ENCODE measurements around the gene GOPC.
"Not testable (repeated sequence)": the region's sequence is repeated elsewhere in the genome, so short reads cannot be mapped to it uniquely, and the experiment has no call there.

Gene GOPC

GRCh38 chr6:117602151-117602898 is at the start of gene GOPC:
TSS of gene GOPC (minus strand) at chr6:117602511. CDS start at chr6:117602288, 223 bp downstream.
- peak; percentile 84 for DNase-seq

- DNase-seq: not testable (repeated sequence)
These were observed 49.7 kb upstream of the GOPC start for GRCh38 chr6:117651984-117652383.

- DNase-seq: no peak
These were observed 40.7 kb upstream of the GOPC start for GRCh38 chr6:117642976-117643375.

- DNase-seq: no peak
These were observed 35.5 kb upstream of the GOPC start for GRCh38 chr6:117637770-117638169.

- no peak for DNase-seq
These were observed 26.9 kb upstream of the GOPC start for GRCh38 chr6:117629119-117629660.

- DNase-seq: no peak
These were observed 25.2 kb upstream of the GOPC start for GRCh38 chr6:117627533-117627932.

GRCh38 chr6:117624869-117625481 is 22.7 kb upstream of the GOPC start:
- DNase-seq: no peak

GRCh38 chr6:117619178-117619577 is 16.9 kb upstream of the GOPC start:
- no peak for DNase-seq

GRCh38 chr6:117617210-117618035 is 15.1 kb upstream of the GOPC start:
- DNase-seq: no peak

GRCh38 chr6:117616391-117617209 is 14.3 kb upstream of the GOPC start:
- DNase-seq: no peak

- no peak for DNase-seq
These were observed 13.6 kb upstream of the GOPC start for GRCh38 chr6:117615750-117616390.

- no peak for DNase-seq
These were observed 11.7 kb upstream of the GOPC start for GRCh38 chr6:117613920-117614560.

GRCh38 chr6:117607511-117607910 is 5.2 kb upstream of the GOPC start:
- no peak for DNase-seq

GRCh38 chr6:117605169-117605826 is 3.0 kb upstream of the GOPC start:
- DNase-seq: peak; percentile 59

- DNase-seq: no peak
These were observed 1.5 kb upstream of the GOPC start for GRCh38 chr6:117603821-117604220.

- no peak for DNase-seq
These were observed 733 bp upstream of the GOPC start for GRCh38 chr6:117602899-117603588.

- no peak for DNase-seq
These were observed 530 bp downstream of the GOPC start for GRCh38 chr6:117601811-117602150.

- no peak for DNase-seq
These were observed 2.1 kb downstream of the GOPC start for GRCh38 chr6:117600008-117600743.

GRCh38 chr6:117597755-117598154 is 4.6 kb downstream of the GOPC start:
- no peak for DNase-seq

All from NCI-H187 treated with DMSO at 0.1 percent for 48 hours (cell line).